ENCODE data around the gene KMT2C. TPM values are rescaled to one million over a fixed set of nuclear protein-coding genes. Genes with fewer than 3 reads are reported as not detected.

Gene KMT2C
- total and polyA plus RNA-seq, 2 of the 13 experiments (the other 11 are each of a cell fraction or from before 2014, with no cell fraction given): 7.1 to 14.4 TPM

- TF ChIP-seq MTA1 (CRISPR knock-in tag; IDR thresholded peaks at IDR 0.05; ENCODE audit: borderline replicate concordance): peak; percentile 68; the same call in 1 of the 2 replicates
- TF ChIP-seq ZNF446 (CRISPR knock-in tag; IDR thresholded peaks at IDR 0.05): no peak
- TF ChIP-seq HMGXB4 (CRISPR knock-in tag; IDR thresholded peaks at IDR 0.05; ENCODE audit: borderline replicate concordance in 1 of 2, low read depth in 1 of 2): peak; percentile 64 to 75; a peak in 3 of 4 replicates
- TF ChIP-seq NFRKB (IDR thresholded peaks at IDR 0.05): no peak
- TF ChIP-seq ZMYM4 (CRISPR knock-in tag; IDR thresholded peaks at IDR 0.05): peak; percentile 90
- no peak for TF ChIP-seq NPAS2 (CRISPR knock-in tag; IDR thresholded peaks at IDR 0.05; ENCODE audit: borderline replicate concordance)
- TF ChIP-seq JUND (CRISPR knock-in tag; IDR thresholded peaks at IDR 0.05): no peak
- no peak for TF ChIP-seq U2AF2 (IDR thresholded peaks at IDR 0.05; ENCODE audit: low read depth, low read length)
- no peak for TF ChIP-seq ZNF24 (IDR thresholded peaks at IDR 0.05)
- peak; percentile 77 for TF ChIP-seq SAP130 (CRISPR knock-in tag; IDR thresholded peaks at IDR 0.05; ENCODE audit: low read depth)
- TF ChIP-seq JUN (CRISPR knock-in tag; IDR thresholded peaks at IDR 0.05): peak; percentile 35; the same call in 1 of the 2 replicates
- TF ChIP-seq HINFP (CRISPR knock-in tag; IDR thresholded peaks at IDR 0.05; ENCODE audit: low read depth): no peak
- TF ChIP-seq ZNF367 (CRISPR knock-in tag; IDR thresholded peaks at IDR 0.05; ENCODE audit: borderline replicate concordance): no peak
- no peak for TF ChIP-seq CEBPB (IDR thresholded peaks at IDR 0.05; ENCODE audit: borderline replicate concordance, low read depth, low read length)
- no peak for TF ChIP-seq ZNF33A (CRISPR knock-in tag; IDR thresholded peaks at IDR 0.05; ENCODE audit: borderline replicate concordance)
- no peak for TF ChIP-seq NCOA1 (CRISPR knock-in tag; IDR thresholded peaks at IDR 0.05)
- TF ChIP-seq CBX1 (IDR thresholded peaks at IDR 0.05; ENCODE audit: low read depth): peak; percentile 24
- no peak for TF ChIP-seq STAT6 (CRISPR knock-in tag; IDR thresholded peaks at IDR 0.05; ENCODE audit: borderline replicate concordance)
- TF ChIP-seq ZNF772 (CRISPR knock-in tag; IDR thresholded peaks at IDR 0.05): no peak
- TF ChIP-seq ZNF616 (CRISPR knock-in tag; IDR thresholded peaks at IDR 0.05; ENCODE audit: low read depth): 0 out of 2 replicates have a peak, but pooled peaks have one; percentile 50
- TF ChIP-seq ZSCAN9 (CRISPR knock-in tag; IDR thresholded peaks at IDR 0.05; ENCODE audit: borderline replicate concordance): no peak
- 0 out of 2 replicates have a peak, but pooled peaks have one; percentile 35 for TF ChIP-seq SRY (CRISPR knock-in tag; IDR thresholded peaks at IDR 0.05)
- TF ChIP-seq SNAPC5 (CRISPR knock-in tag; IDR thresholded peaks at IDR 0.05; ENCODE audit: borderline replicate concordance): no peak
- no peak for TF ChIP-seq ZNF879 (CRISPR knock-in tag; IDR thresholded peaks at IDR 0.05)
- 0 out of 2 replicates have a peak, but pooled peaks have one; percentile 28 for TF ChIP-seq SP4 (CRISPR knock-in tag; IDR thresholded peaks at IDR 0.05)
These were observed 518 bp upstream of the KMT2C start (continued) for GRCh38 chr7:152436111-152436930.
